ENCODE data around the gene FAM184A. TPM values are rescaled to one million over a fixed set of nuclear protein-coding genes. Genes with fewer than 3 reads are reported as not detected.
A peak's percentile ranks its signal among the peaks of the same experiment; 100 is the strongest.
"Not testable (repeated sequence)": the region's sequence is repeated elsewhere in the genome, so short reads cannot be mapped to it uniquely, and the experiment has no call there.

FAM184A gene
- polyA plus RNA-seq, 4 donors, result 1.8 to 16.7 (median 4.3) TPM

GRCh38 chr6:119105282-119105681, 26.8 kb upstream of the FAM184A start:
- H3K4me1 ChIP-seq (ENCODE audit: control insufficient read depth in 3 of 3, insufficient read depth in 2 of 3, low read depth in 1 of 3, low read length in 2 of 3), result no peaks in the 10 kb centered on the region
- H3K4me3 ChIP-seq (ENCODE audit: low read depth in 1 of 3, low read length in 3 of 3), result no peak overlapping the region
- FAIRE-seq (no peak), DNase-seq (no peak)
- no peaks in the 10 kb centered on the region for H3K36me3 ChIP-seq (ENCODE audit: control insufficient read depth in 3 of 3, insufficient read depth in 2 of 3, low read depth in 1 of 3, low read length in 3 of 3)
- no peaks in the 10 kb centered on the region for H3K9me3 ChIP-seq (ENCODE audit: control insufficient read depth in 2 of 2, insufficient read depth in 1 of 2, low read depth in 1 of 2, low read length in 1 of 2)
- 60 to 71% (median 64%) methylated on average over 5 of the region's 5 CpGs for WGBS, 3 donors
- H3K27me3 ChIP-seq (ENCODE audit: control insufficient read depth in 3 of 3, insufficient read depth in 3 of 3, low read length in 3 of 3), result no peaks in the 10 kb centered on the region
- no peak overlapping the region for H3K27ac ChIP-seq (ENCODE audit: low read depth in 1 of 3, low read length in 2 of 3)

GRCh38 chr6:119102901-119103300, 24.4 kb upstream of the FAM184A start:
- WGBS, 3 donors, result 84 to 87% (median 86%) methylated on average over 2 of the region's 2 CpGs
- no peaks in the 10 kb centered on the region for H3K27me3 ChIP-seq (ENCODE audit: control insufficient read depth in 3 of 3, insufficient read depth in 3 of 3, low read length in 3 of 3)
- FAIRE-seq (no peak), DNase-seq (no peak)
- peaks cover 0 to 8% of the 10 kb centered on the region in 2 donors for H3K9me3 ChIP-seq (ENCODE audit: control insufficient read depth in 2 of 2, insufficient read depth in 1 of 2, low read depth in 1 of 2, low read length in 1 of 2)
- no peaks in the 10 kb centered on the region for H3K36me3 ChIP-seq (ENCODE audit: control insufficient read depth in 3 of 3, insufficient read depth in 2 of 3, low read depth in 1 of 3, low read length in 3 of 3)
- no peaks in the 10 kb centered on the region for H3K4me1 ChIP-seq (ENCODE audit: control insufficient read depth in 3 of 3, insufficient read depth in 2 of 3, low read depth in 1 of 3, low read length in 2 of 3)
- no peak overlapping the region for H3K4me3 ChIP-seq (ENCODE audit: low read depth in 1 of 3, low read length in 3 of 3)
- no peak overlapping the region for H3K27ac ChIP-seq (ENCODE audit: low read depth in 1 of 3, low read length in 2 of 3)

GRCh38 chr6:119100115-119100514, 21.7 kb upstream of the FAM184A start:
- H3K27me3 ChIP-seq (ENCODE audit: control insufficient read depth in 3 of 3, insufficient read depth in 3 of 3, low read length in 3 of 3), result no peaks in the 10 kb centered on the region
- FAIRE-seq (no peak), DNase-seq (peak in 1 of 2 donors; percentile 65)
- no peak overlapping the region for H3K27ac ChIP-seq (ENCODE audit: low read depth in 1 of 3, low read length in 2 of 3)
- H3K36me3 ChIP-seq (ENCODE audit: control insufficient read depth in 3 of 3, insufficient read depth in 2 of 3, low read depth in 1 of 3, low read length in 3 of 3), result no peaks in the 10 kb centered on the region
- no peak overlapping the region for H3K4me3 ChIP-seq (ENCODE audit: low read depth in 1 of 3, low read length in 3 of 3)
- H3K9me3 ChIP-seq (ENCODE audit: control insufficient read depth in 2 of 2, insufficient read depth in 1 of 2, low read depth in 1 of 2, low read length in 1 of 2), result peaks cover 0 to 8% of the 10 kb centered on the region in 2 donors
- 83 to 87% (median 86%) methylated on average over 1 of the region's 1 CpG for WGBS, 3 donors
- no peaks in the 10 kb centered on the region for H3K4me1 ChIP-seq (ENCODE audit: control insufficient read depth in 3 of 3, insufficient read depth in 2 of 3, low read depth in 1 of 3, low read length in 2 of 3)

GRCh38 chr6:119097815-119098361, 19.4 kb upstream of the FAM184A start:
- H3K9me3 ChIP-seq (ENCODE audit: control insufficient read depth in 2 of 2, insufficient read depth in 1 of 2, low read depth in 1 of 2, low read length in 1 of 2); H3K4me3 ChIP-seq (ENCODE audit: low read depth in 1 of 3, low read length in 3 of 3); FAIRE-seq; H3K4me1 ChIP-seq (ENCODE audit: control insufficient read depth in 3 of 3, insufficient read depth in 2 of 3, low read depth in 1 of 3, low read length in 2 of 3); H3K36me3 ChIP-seq (ENCODE audit: control insufficient read depth in 3 of 3, insufficient read depth in 2 of 3, low read depth in 1 of 3, low read length in 3 of 3); H3K27ac ChIP-seq (ENCODE audit: low read depth in 1 of 3, low read length in 2 of 3); DNase-seq; H3K27me3 ChIP-seq (ENCODE audit: control insufficient read depth in 3 of 3, insufficient read depth in 3 of 3, low read length in 3 of 3): not testable (repeated sequence)
- 75 to 79% (median 77%) methylated on average over 9 of the region's 9 CpGs for WGBS, 3 donors

- FAIRE-seq (no peak), DNase-seq (no peak)
- H3K9me3 ChIP-seq (ENCODE audit: control insufficient read depth in 2 of 2, insufficient read depth in 1 of 2, low read depth in 1 of 2, low read length in 1 of 2), result peaks cover 0 to 8% of the 10 kb centered on the region in 2 donors
- H3K27me3 ChIP-seq (ENCODE audit: control insufficient read depth in 3 of 3, insufficient read depth in 3 of 3, low read length in 3 of 3), result no peaks in the 10 kb centered on the region
- H3K4me3 ChIP-seq (ENCODE audit: low read depth in 1 of 3, low read length in 3 of 3), result no peak overlapping the region
- no peaks in the 10 kb centered on the region for H3K36me3 ChIP-seq (ENCODE audit: control insufficient read depth in 3 of 3, insufficient read depth in 2 of 3, low read depth in 1 of 3, low read length in 3 of 3)
- H3K27ac ChIP-seq (ENCODE audit: low read depth in 1 of 3, low read length in 2 of 3), result no peak overlapping the region
- 40 to 66% (median 52%) methylated on average over 6 of the region's 6 CpGs for WGBS, 3 donors
- H3K4me1 ChIP-seq (ENCODE audit: control insufficient read depth in 3 of 3, insufficient read depth in 2 of 3, low read depth in 1 of 3, low read length in 2 of 3), result no peaks in the 10 kb centered on the region
Measured at GRCh38 chr6:119096721-119097565, 18.5 kb upstream of the FAM184A start.

GRCh38 chr6:119090256-119090655, 11.8 kb upstream of the FAM184A start:
- no peak overlapping the region for H3K27ac ChIP-seq (ENCODE audit: low read depth in 1 of 3, low read length in 2 of 3)
- no peaks in the 10 kb centered on the region for H3K27me3 ChIP-seq (ENCODE audit: control insufficient read depth in 3 of 3, insufficient read depth in 3 of 3, low read length in 3 of 3)
- FAIRE-seq (no peak), DNase-seq (no peak)
- H3K4me3 ChIP-seq (ENCODE audit: low read depth in 1 of 3, low read length in 3 of 3), result no peak overlapping the region
- WGBS, 3 donors, result 57 to 64% (median 57%) methylated on average over 2 of the region's 2 CpGs
- H3K9me3 ChIP-seq (ENCODE audit: control insufficient read depth in 2 of 2, insufficient read depth in 1 of 2, low read depth in 1 of 2, low read length in 1 of 2), result no peaks in the 10 kb centered on the region
- H3K36me3 ChIP-seq (ENCODE audit: control insufficient read depth in 3 of 3, insufficient read depth in 2 of 3, low read depth in 1 of 3, low read length in 3 of 3), result no peaks in the 10 kb centered on the region
- no peaks in the 10 kb centered on the region for H3K4me1 ChIP-seq (ENCODE audit: control insufficient read depth in 3 of 3, insufficient read depth in 2 of 3, low read depth in 1 of 3, low read length in 2 of 3)

GRCh38 chr6:119084784-119085183, 6.3 kb upstream of the FAM184A start:
- Histone ChIP-seq H3K27me3 (ENCODE audit: control insufficient read depth in 3 of 3, insufficient read depth in 3 of 3, low read length in 3 of 3) (no peaks in the 10 kb centered on the region), H3K27ac (ENCODE audit: low read depth in 1 of 3, low read length in 2 of 3) (no peak overlapping the region), H3K9me3 (ENCODE audit: control insufficient read depth in 2 of 2, insufficient read depth in 1 of 2, low read depth in 1 of 2, low read length in 1 of 2) (peaks cover 0 to 18% of the 10 kb centered on the region in 2 donors), H3K4me3 (ENCODE audit: low read depth in 1 of 3, low read length in 3 of 3) (no peak overlapping the region), H3K4me1 (ENCODE audit: control insufficient read depth in 3 of 3, insufficient read depth in 2 of 3, low read depth in 1 of 3, low read length in 2 of 3) (no peaks in the 10 kb centered on the region), H3K36me3 (ENCODE audit: control insufficient read depth in 3 of 3, insufficient read depth in 2 of 3, low read depth in 1 of 3, low read length in 3 of 3) (no peaks in the 10 kb centered on the region)
- no peak for FAIRE-seq
- 99 to 100% (median 100%) methylated on average over 1 of the region's 1 CpG for WGBS, 3 donors
- no peak for DNase-seq

- no peak for FAIRE-seq
- Histone ChIP-seq H3K4me1 (ENCODE audit: control insufficient read depth in 3 of 3, insufficient read depth in 2 of 3, low read depth in 1 of 3, low read length in 2 of 3) (no peaks in the 10 kb centered on the region), H3K4me3 (ENCODE audit: low read depth in 1 of 3, low read length in 3 of 3) (no peak overlapping the region), H3K9me3 (ENCODE audit: control insufficient read depth in 2 of 2, insufficient read depth in 1 of 2, low read depth in 1 of 2, low read length in 1 of 2) (peaks cover 0 to 18% of the 10 kb centered on the region in 2 donors), H3K27me3 (ENCODE audit: control insufficient read depth in 3 of 3, insufficient read depth in 3 of 3, low read length in 3 of 3) (no peaks in the 10 kb centered on the region), H3K36me3 (ENCODE audit: control insufficient read depth in 3 of 3, insufficient read depth in 2 of 3, low read depth in 1 of 3, low read length in 3 of 3) (no peaks in the 10 kb centered on the region), H3K27ac (ENCODE audit: low read depth in 1 of 3, low read length in 2 of 3) (no peak overlapping the region)
- DNase-seq, result no peak
- whole genome bisulfite sequencing, 3 donors, result 89 to 96% (median 95%) methylated on average over 5 of the region's 5 CpGs
Measured at GRCh38 chr6:119083007-119083406, 4.5 kb upstream of the FAM184A start.

All from small intestine (tissue), 7 donors.